Ovary (tissue), 3 donors: Measurements from ENCODE around the gene SBNO2.

Source experiments
- CTCF ChIP-seq, 3 donors: fragments of 450-650 bp in 2 of 3; fragments of 200-600 bp in 1 of 3; IDR thresholded peaks; one replicate each; pipeline versions ENCODE4 v1.5.1 to v1.8.0; 2016 to 2022; ENCODE audit warnings: antibody characterized with exemption in 3 of 3, mild to moderate bottlenecking in 1 of 3
- POLR2A ChIP-seq: fragments of 450-650 bp; IDR thresholded peaks from one replicate; pipeline ENCODE4 v1.6.1; 2017; ENCODE audit warnings: antibody characterized with exemption, mild to moderate bottlenecking, moderate library complexity
- donor health status: DM: no; HTN: no; CAD: no.

DNA sequence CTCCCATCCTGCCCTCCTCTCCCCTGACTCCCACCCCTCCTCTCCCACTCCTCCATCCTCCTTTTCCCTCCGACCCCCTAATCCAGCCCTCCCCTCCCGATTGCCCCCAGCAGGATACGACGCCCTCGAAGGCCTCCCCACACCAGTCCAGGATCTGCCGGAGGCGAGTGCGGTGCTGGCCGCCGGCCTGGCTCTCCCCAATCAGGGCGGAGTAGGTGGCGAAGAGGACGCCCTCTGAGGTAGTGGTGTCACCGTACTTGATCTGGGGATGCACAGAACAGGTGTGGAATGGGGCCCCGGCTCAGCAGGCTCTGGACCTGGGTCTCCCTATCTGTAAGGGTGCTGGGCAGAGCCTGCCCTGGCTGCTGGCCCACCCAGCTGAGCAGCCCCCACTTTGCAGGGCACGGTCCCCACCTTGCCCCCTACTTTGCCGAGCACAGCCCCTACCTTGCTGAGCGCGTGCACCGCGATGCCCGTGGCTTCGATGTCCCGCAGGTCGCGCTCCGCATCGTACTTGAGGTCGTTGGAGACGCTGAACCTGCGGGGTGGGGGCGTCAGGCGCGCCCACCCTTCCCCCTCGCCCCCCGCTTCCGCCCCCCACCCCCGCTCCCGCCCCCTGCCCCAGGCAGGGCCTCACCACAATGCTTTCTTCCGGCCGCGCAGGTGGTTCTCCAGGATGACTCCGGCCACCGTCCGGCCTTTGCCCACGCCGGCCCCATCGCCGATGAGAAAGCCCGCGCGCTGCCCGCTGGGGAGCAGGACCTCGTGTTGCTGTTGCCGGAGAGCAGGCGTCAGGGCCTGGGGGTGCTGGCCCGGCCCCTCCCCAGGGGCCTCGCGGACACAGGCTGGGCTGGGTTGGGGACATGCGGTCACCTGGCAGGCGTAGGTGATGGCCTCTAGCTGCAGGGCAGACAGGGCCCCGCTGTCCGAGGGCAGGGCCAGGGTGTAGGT, 51.8 kb downstream of the SBNO2 start:
- TF ChIP-seq CTCF (IDR thresholded peaks at IDR 0.05) = no peak
- no peak for TF ChIP-seq POLR2A
